Gastroesophageal sphincter (tissue), 4 donors: ENCODE measurements around the gene HBP1. TPM values are rescaled to one million over a fixed set of nuclear protein-coding genes. Genes with fewer than 3 reads are reported as not detected.

ENCODE experiments used
- ATAC-seq: fragments of 150-250 bp; one replicate; pipeline ENCODE4 v1.9.1; 2016; ENCODE audit warnings: mild to moderate bottlenecking, moderate library complexity
- H3K27ac ChIP-seq, 4 donors: fragments of 200-600 bp; sonication (generic) in 3 of 4; 1 replicate in 3 of 4; 2 replicates in 1 of 4; pipeline ENCODE4 v1.5.1; 2016 to 2019
- H3K27me3 ChIP-seq: fragments of 200-600 bp; sonication (generic); one replicate; pipeline ENCODE4 v1.5.1; 2019
- H3K36me3 ChIP-seq, 2 donors: fragments of 200-600 bp; sonication (generic); one replicate each; pipeline ENCODE4 v1.5.1; 2019; ENCODE audit warnings: control low read depth in 1 of 2
- H3K4me1 ChIP-seq, 3 donors: fragments of 200-600 bp; sonication (generic); 1 replicate in 2 of 3; 2 replicates in 1 of 3; pipeline ENCODE4 v1.5.1; 2016 to 2019; ENCODE audit warnings: control low read depth in 2 of 3
- H3K4me3 ChIP-seq, 2 donors: fragments of 200-600 bp; sonication (generic); one replicate each; pipeline ENCODE4 v1.5.1; 2019; ENCODE audit warnings: mild to moderate bottlenecking in 1 of 2, moderate library complexity in 1 of 2
- H3K9me3 ChIP-seq, 3 donors: fragments of 200-600 bp; sonication (generic); one replicate each; pipeline ENCODE4 v1.5.1; 2017 to 2019; ENCODE audit warnings: control low read depth in 2 of 3
- EP300 ChIP-seq: sonication (generic); formaldehyde crosslinking; IDR thresholded peaks from one replicate; pipeline ENCODE4 v1.6.1; 2017; ENCODE audit warnings: antibody characterized with exemption, mild to moderate bottlenecking
- POLR2A ChIP-seq, 2 donors: fragments of 450-650 bp; IDR thresholded peaks; one replicate each; pipeline ENCODE4 v1.6.1; 2017; ENCODE audit warnings: antibody characterized with exemption in 2 of 2, mild to moderate bottlenecking in 2 of 2, moderate library complexity in 1 of 2
- POLR2AphosphoS5 ChIP-seq: sonication (generic); formaldehyde crosslinking; IDR thresholded peaks from one replicate; pipeline ENCODE4 v1.6.1; 2017; ENCODE audit warnings: antibody characterized with exemption
- WGBS, 2 donors: methylation state at CpG; one replicate each; pipeline ENCODE4 v1.1.5; 2018; ENCODE audit warnings: low coverage in 1 of 2; 5-methylcytosine and 5-hydroxymethylcytosine counted together
- total RNA-seq, 4 donors: library from RNA; depleted of rRNA; stranded (reverse); fragments of >200 nt; gene quantifications; one replicate each; pipeline ENCODE4 v1.1.0, GENCODE V29; 2016
- TF ChIP-seq, protein P1 (sequence below), 4 experiments: fragments of 200-600 bp in 2 of 4; fragments of 450-650 bp in 2 of 4; sonication (generic) in 1 of 4; IDR thresholded peaks; one replicate each; pipeline ENCODE4 v1.5.1; 2017 to 2019; ENCODE audit warnings: antibody characterized with exemption in 4 of 4, mild to moderate bottlenecking in 2 of 4, moderate library complexity in 2 of 4

HBP1 gene
- total RNA-seq, 4 donors from 2014 or later: 57.1 to 126 (median 118) TPM

DNA sequence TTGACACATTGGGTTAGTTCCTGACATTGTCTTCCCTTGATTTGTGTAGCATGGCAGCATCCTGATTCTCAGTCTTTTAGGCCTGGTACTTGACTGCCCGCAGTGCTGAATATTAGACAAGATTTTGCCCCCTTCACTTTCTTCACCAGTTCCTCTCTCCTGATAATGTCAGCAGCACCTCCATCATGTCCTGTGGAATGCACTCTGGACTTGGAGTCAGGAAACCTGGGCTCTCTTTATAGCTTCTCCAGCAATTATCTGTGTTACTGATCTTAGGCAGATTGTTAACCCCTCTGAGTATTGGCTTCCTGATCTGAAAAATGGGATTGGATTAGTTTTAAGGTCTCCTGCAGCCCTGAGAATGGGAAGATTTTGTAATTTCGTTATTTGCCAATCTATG, 19.0 kb downstream of the HBP1 start:
- TF ChIP-seq, protein P1, sequence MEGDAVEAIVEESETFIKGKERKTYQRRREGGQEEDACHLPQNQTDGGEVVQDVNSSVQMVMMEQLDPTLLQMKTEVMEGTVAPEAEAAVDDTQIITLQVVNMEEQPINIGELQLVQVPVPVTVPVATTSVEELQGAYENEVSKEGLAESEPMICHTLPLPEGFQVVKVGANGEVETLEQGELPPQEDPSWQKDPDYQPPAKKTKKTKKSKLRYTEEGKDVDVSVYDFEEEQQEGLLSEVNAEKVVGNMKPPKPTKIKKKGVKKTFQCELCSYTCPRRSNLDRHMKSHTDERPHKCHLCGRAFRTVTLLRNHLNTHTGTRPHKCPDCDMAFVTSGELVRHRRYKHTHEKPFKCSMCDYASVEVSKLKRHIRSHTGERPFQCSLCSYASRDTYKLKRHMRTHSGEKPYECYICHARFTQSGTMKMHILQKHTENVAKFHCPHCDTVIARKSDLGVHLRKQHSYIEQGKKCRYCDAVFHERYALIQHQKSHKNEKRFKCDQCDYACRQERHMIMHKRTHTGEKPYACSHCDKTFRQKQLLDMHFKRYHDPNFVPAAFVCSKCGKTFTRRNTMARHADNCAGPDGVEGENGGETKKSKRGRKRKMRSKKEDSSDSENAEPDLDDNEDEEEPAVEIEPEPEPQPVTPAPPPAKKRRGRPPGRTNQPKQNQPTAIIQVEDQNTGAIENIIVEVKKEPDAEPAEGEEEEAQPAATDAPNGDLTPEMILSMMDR (IDR thresholded peaks at IDR 0.05): no peak
- no peak for TF ChIP-seq POLR2AphosphoS5
- no peak for TF ChIP-seq POLR2A (IDR thresholded peaks at IDR 0.05)
- no peak for TF ChIP-seq EP300
- Histone ChIP-seq H3K4me3 (no peak overlapping the region), H3K36me3 (peaks cover 17 to 100% of the 10 kb centered on the region in 2 donors), H3K4me1 (peaks cover 0 to 8% (median 0%) of the 10 kb centered on the region in 3 donors), H3K27ac (no peak overlapping the region), H3K27me3 (no peaks in the 10 kb centered on the region), H3K9me3 (no peaks in the 10 kb centered on the region)
- WGBS, 2 donors: 88 to 100% methylated on average over 2 of the region's 2 CpGs
- no peak for ATAC-seq

DNA sequence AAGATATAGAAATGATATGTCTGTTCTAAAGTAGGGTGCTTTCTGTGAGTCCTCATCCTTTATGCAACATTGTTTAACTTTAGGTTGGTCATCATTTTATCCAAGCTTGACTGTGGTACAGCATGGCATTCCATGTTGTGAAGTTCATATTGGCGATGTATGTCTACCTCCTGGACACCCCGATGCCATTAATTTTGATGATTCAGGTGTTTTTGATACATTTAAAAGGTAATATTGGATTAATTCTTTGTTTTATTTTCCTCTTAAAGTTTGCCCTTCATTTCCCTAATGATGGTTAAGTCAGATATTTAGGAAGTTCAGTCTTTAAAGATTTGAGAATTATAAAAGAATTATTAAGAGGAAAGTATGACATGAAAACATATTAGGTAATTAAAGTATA, 21.3 kb downstream of the HBP1 start:
- ATAC-seq: no peak
- H3K9me3 ChIP-seq: no peaks in the 10 kb centered on the region
- H3K4me3 ChIP-seq: no peak overlapping the region
- H3K27me3 ChIP-seq: no peaks in the 10 kb centered on the region
- H3K36me3 ChIP-seq: peaks cover 16 to 92% of the 10 kb centered on the region in 2 donors
- TF ChIP-seq POLR2A (IDR thresholded peaks at IDR 0.05): no peak
- H3K27ac ChIP-seq: no peak overlapping the region
- H3K4me1 ChIP-seq: peaks cover 0 to 16% (median 0%) of the 10 kb centered on the region in 3 donors
- WGBS, 2 donors: 83 to 100% methylated on average over 1 to 2 of the region's 2 CpGs

DNA sequence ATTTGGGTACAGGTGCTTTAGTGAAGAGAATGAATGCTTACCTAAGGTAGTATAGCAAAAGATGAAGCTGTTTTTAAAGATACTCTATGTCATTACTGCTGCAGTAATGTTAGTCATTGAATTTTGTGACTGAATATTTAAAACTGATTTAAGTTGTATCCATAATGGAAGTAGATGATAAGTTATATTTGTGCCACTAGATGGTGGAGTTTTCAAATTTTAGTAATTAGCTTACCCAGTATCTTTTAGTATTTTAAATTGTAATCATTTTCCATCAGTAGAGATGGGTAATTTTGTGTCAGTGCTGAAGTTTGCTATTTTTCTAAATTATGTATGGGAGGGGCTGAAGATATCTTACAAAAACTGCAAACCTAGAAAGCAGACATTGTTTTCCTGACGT, 25.2 kb downstream of the HBP1 start:
- no peak for TF ChIP-seq POLR2A (IDR thresholded peaks at IDR 0.05)
- TF ChIP-seq, protein P1 (IDR thresholded peaks at IDR 0.05): peak in 1 of 4 experiments; percentile 9
- Histone ChIP-seq H3K27ac (no peak overlapping the region), H3K4me3 (no peak overlapping the region), H3K4me1 (peaks cover 0 to 15% (median 0%) of the 10 kb centered on the region in 3 donors), H3K36me3 (peaks cover 3 to 92% of the 10 kb centered on the region in 2 donors), H3K9me3 (no peaks in the 10 kb centered on the region), H3K27me3 (no peaks in the 10 kb centered on the region)
- 56 to 58% methylated on average over 1 of the region's 1 CpG for WGBS, 2 donors
- no peak for ATAC-seq

DNA sequence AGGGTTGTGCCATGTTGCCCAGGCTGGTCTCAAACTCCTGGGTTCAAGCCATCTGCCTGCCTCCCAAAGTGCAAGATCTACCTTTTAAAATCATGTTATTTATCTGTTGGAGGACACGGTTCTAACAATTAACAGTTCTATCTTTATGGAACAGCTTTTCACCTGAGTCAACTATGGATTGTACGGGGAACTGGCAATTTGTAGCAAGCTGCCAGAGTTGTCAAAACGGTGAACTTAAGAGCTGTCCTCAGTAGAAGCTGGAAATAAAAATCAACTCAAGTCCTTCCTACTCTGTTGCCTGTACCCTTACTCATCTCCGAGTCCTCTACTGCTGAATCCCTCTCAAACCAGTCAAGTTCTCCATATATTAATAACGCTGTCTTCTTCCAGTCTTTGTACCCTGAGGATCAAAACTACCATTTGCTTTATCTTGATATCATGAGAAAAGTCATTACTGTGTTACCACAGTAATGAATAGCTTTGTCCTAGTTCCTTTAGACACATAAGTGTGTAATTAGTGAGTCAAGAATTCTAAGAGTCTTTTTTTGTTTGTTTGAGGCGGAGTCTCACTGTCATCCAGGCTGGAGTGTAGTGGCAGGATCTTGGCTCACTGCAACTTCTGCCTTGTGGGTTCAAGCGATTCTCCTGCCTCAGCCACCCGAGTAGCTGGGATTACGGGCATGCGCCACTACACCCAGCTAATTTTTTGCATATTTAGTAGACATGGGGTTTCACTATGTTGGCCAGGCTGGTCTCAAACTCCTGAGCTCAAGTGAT, 28.2 kb downstream of the HBP1 start:
- Histone ChIP-seq H3K4me3 (no peak overlapping the region), H3K9me3 (no peaks in the 10 kb centered on the region), H3K27me3 (no peaks in the 10 kb centered on the region), H3K36me3 (peaks cover 3 to 89% of the 10 kb centered on the region in 2 donors), H3K27ac (no peak overlapping the region), H3K4me1 (peaks cover 0 to 38% (median 0%) of the 10 kb centered on the region in 3 donors)
- WGBS, 2 donors: 92% methylated on average over 5 to 10 of the region's 10 CpGs
- no peak for ATAC-seq
- TF ChIP-seq POLR2A (IDR thresholded peaks at IDR 0.05) (no peak), POLR2AphosphoS5 (no peak), EP300 (no peak)
- TF ChIP-seq, protein P1 (IDR thresholded peaks at IDR 0.05): no peak

DNA sequence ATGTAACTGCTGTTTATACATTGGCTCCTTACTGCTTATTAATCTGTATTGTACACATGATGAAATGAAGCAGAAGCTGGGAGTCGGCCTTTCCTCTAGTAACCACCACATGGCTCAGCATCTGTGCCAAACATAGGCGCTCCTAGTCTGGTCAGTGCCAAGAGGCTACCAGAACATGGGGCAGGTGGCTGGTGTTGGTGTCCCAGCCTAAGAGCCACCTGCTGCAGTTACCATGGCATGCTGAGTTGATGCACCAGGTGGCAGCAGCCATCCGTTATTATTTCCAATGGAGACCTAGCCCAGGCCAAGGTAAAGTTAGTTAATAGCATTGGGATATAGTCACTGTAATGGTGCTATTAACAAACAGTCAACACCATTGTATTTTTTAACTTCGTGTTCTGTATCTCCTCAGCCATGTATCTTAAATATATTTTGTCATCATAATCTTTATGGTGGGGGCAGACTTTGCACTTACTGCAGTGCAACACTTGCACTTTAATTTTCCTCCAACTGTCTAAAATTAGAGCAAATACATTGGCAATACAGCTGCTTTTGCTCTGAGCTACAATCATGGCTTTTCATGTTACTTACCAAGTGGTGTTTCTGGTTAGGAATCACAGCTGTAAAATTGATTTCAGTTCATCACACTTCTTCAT, 33.1 kb downstream of the HBP1 start:
- 45 to 61% methylated on average over 2 to 4 of the region's 4 CpGs for WGBS, 2 donors
- TF ChIP-seq, protein P1 (IDR thresholded peaks at IDR 0.05): peak in 3 of 4 experiments; percentile 20 to 35 (median 29)
- no peak for TF ChIP-seq POLR2AphosphoS5
- ATAC-seq: peak; percentile 48
- H3K27ac ChIP-seq: no peak overlapping the region
- no peak overlapping the region for H3K4me3 ChIP-seq
- H3K4me1 ChIP-seq: peaks cover 0 to 32% (median 0%) of the 10 kb centered on the region in 3 donors
- no peaks in the 10 kb centered on the region for H3K9me3 ChIP-seq
- peaks cover 8 to 90% of the 10 kb centered on the region in 2 donors for H3K36me3 ChIP-seq
- H3K27me3 ChIP-seq: no peaks in the 10 kb centered on the region
